SU-DHL-6 (cell line): ENCODE measurements around the gene CCDC102A.

Experiments
- CTCF ChIP-seq: fragments of 200-600 bp; sonication (generic); IDR thresholded peaks from one replicate; pipeline ENCODE4 v1.5.1; 2017; ENCODE audit warnings: antibody characterized with exemption, mild to moderate bottlenecking, low read length, moderate library complexity; ENCODE audit not compliant: insufficient read depth, poor library complexity, severe bottlenecking
- EZH2phosphoT487 ChIP-seq: fragments of 200-600 bp; sonication (generic), shearing (Covaris generic); conservative IDR thresholded peaks from 2 replicates; pipeline ENCODE4 v1.6.1; 2018; ENCODE audit warnings: mild to moderate bottlenecking, antibody characterized with exemption, low read length, moderate library complexity, mixed read lengths

GRCh38 chr16:57479976-57480753 lies 56.2 kb downstream of the CCDC102A start:
- no peak for TF ChIP-seq CTCF
- no peak for TF ChIP-seq EZH2phosphoT487
